ENCODE data around the gene MSLN. TPM values are rescaled to one million over a fixed set of nuclear protein-coding genes. Genes with fewer than 3 reads are reported as not detected.

MSLN gene
- total RNA-seq, 1 experiment from 2014 or later = not detected

DNA sequence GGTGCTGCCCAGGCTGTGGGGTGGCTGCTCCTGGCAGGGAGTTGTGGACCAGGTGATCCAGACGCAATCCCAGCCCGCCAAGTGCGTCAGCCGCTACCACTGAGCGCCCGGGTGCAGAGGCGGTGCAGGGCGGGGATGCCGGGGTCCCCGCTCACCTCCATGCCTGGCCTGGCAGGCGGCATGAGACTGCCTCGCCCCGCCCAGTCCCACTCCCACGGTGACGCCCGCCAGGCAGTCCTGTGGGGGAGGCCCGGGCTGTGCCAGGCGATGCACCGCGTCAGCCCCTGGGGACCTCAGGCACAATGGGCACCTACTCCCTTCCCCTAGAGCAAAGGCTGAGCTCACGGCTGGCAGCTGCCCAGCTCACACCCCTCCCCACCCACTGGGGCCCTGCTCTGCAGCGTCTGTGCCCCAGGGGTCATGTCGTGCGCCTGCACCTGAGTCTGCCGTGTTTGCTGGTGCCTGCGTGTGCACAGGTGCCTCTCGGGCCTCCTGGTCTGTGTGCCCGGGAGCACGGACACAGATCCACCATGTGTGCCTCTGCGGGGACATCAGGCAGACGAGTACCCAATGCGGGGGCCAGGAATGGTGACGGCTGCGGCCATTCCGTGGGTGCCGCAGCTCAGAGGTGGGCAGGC, 22.4 kb downstream of the MSLN start:
- Histone ChIP-seq H3K4me3 (ENCODE audit: low read depth, low read length, poor library complexity, severe bottlenecking) (no peak overlapping the region), H3K27me3 (replicated peaks; ENCODE audit: insufficient read depth, low read depth, low read length, poor library complexity) (peaks cover 10% of the 10 kb centered on the region), H3K9me3 (ENCODE audit: low read depth, low read length, poor library complexity, severe bottlenecking) (no peaks in the 10 kb centered on the region), H3K36me3 (ENCODE audit: insufficient read depth, low read length, poor library complexity, severe bottlenecking) (peaks cover 5% of the 10 kb centered on the region), H3K27ac (ENCODE audit: low read depth, low read length, poor library complexity, severe bottlenecking) (no peak overlapping the region), H3K4me1 (ENCODE audit: insufficient read depth, low read length, poor library complexity, severe bottlenecking) (no peaks in the 10 kb centered on the region)
- DNase-seq (ENCODE audit: low spot score) = peak; percentile 39
- POLR2A ChIA-PET (ENCODE audit: low non-redundant PET) = interaction anchor here (0.5 kb wide), 1 partner anchor 26 kb away, joined by 4 read pairs; no protein-coding TSS in a partner anchor
- no TSS peak for BruUV-seq (replicated peaks)
- CTCF ChIA-PET = no interaction called here
- TF ChIP-seq EZH2 (IDR thresholded peaks at IDR 0.05; ENCODE audit: borderline replicate concordance, low read depth, low read length, poor library complexity, severe bottlenecking) = no peak
- TF ChIP-seq, protein P1, sequence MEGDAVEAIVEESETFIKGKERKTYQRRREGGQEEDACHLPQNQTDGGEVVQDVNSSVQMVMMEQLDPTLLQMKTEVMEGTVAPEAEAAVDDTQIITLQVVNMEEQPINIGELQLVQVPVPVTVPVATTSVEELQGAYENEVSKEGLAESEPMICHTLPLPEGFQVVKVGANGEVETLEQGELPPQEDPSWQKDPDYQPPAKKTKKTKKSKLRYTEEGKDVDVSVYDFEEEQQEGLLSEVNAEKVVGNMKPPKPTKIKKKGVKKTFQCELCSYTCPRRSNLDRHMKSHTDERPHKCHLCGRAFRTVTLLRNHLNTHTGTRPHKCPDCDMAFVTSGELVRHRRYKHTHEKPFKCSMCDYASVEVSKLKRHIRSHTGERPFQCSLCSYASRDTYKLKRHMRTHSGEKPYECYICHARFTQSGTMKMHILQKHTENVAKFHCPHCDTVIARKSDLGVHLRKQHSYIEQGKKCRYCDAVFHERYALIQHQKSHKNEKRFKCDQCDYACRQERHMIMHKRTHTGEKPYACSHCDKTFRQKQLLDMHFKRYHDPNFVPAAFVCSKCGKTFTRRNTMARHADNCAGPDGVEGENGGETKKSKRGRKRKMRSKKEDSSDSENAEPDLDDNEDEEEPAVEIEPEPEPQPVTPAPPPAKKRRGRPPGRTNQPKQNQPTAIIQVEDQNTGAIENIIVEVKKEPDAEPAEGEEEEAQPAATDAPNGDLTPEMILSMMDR (conservative IDR thresholded peaks at IDR 0.05; ENCODE audit: low read depth, low read length) = no peak
- intact Hi-C loops (cut with micrococcal nuclease; ENCODE audit: unreplicated experiment) = no loop called here

DNA sequence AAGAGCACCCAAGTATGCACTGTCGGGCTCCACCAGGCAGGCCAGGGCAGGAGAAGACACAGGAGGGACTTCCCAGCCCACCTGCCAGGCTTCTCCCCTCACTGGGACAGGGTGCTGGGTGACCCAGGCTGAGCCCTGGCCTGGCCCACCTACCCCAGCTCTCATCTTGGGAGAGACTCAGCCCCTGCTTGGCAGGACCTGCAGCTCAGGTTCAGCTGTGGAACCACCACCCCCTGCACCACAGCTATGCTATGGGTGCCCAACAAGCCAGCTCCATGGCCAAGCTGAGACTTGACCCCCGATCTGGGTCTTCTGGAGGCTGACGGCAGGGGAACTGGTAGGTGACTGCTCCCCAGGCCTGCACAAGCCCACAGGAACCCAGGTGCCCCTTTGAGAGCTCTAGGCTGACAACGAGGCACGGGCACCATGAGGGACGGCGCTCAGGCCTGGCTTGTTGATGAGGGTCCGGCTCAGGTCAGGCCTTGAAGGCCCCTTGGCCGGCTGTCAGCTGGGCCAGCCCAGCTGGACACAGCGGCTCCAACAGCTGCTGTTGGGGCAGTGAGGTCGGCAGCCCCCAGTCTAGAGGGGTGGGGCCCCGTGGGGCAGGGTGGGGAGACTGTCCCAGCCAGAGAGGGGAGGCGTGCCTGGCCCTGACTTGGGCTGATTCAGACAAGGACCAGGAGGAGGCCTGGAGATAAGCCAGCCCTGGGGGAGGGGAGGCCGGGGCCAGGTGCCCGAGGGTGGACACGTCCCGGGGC, 23.0 kb downstream of the MSLN start:
- Histone ChIP-seq H3K9me3 (ENCODE audit: low read depth, low read length, poor library complexity, severe bottlenecking) (no peaks in the 10 kb centered on the region), H3K4me1 (ENCODE audit: insufficient read depth, low read length, poor library complexity, severe bottlenecking) (no peaks in the 10 kb centered on the region), H3K4me3 (ENCODE audit: low read depth, low read length, poor library complexity, severe bottlenecking) (no peak overlapping the region), H3K27me3 (replicated peaks; ENCODE audit: insufficient read depth, low read depth, low read length, poor library complexity) (peaks cover 10% of the 10 kb centered on the region), H3K27ac (ENCODE audit: low read depth, low read length, poor library complexity, severe bottlenecking) (no peak overlapping the region), H3K36me3 (ENCODE audit: insufficient read depth, low read length, poor library complexity, severe bottlenecking) (peaks cover 5% of the 10 kb centered on the region)
- POLR2A ChIA-PET (ENCODE audit: low non-redundant PET) = interaction anchor here (0.5 to 0.8 kb wide), 2 partner anchors 26 to 463 kb away, joined by 3 to 4 read pairs; no protein-coding TSS in a partner anchor
- TF ChIP-seq, protein P1 (conservative IDR thresholded peaks at IDR 0.05; ENCODE audit: low read depth, low read length) = no peak
- TF ChIP-seq EZH2 (IDR thresholded peaks at IDR 0.05; ENCODE audit: borderline replicate concordance, low read depth, low read length, poor library complexity, severe bottlenecking) = no peak
- BruUV-seq (replicated peaks) = no TSS peak
- intact Hi-C loops (cut with micrococcal nuclease; ENCODE audit: unreplicated experiment) = no loop called here
- DNase-seq (ENCODE audit: low spot score) = no peak
- CTCF ChIA-PET = no interaction called here

DNA sequence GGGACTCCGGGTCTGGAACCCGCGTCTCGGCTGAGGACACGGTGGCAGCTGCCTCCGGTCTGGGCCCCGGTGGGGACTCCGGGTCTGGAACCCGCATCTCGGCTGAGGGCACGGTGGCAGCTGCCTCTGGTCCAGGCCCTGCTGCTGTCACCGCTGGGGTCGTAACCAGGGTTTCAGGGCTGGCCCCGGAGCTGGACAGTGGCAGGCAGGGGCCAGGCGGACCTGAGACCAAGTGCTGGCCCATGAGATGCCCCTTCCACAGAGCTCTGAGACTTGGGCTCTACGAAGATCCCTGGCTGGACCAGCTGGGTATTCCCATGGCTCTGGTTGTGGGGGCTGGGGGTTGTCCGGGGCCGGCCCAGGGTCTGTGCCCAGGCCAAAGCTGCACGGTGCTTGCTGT, 23.9 kb downstream of the MSLN start:
- no peak for DNase-seq (ENCODE audit: low spot score)
- Histone ChIP-seq H3K9me3 (ENCODE audit: low read depth, low read length, poor library complexity, severe bottlenecking) (no peaks in the 10 kb centered on the region), H3K27me3 (replicated peaks; ENCODE audit: insufficient read depth, low read depth, low read length, poor library complexity) (peaks cover 10% of the 10 kb centered on the region), H3K36me3 (ENCODE audit: insufficient read depth, low read length, poor library complexity, severe bottlenecking) (peaks cover 5% of the 10 kb centered on the region), H3K4me3 (ENCODE audit: low read depth, low read length, poor library complexity, severe bottlenecking) (no peak overlapping the region), H3K27ac (ENCODE audit: low read depth, low read length, poor library complexity, severe bottlenecking) (no peak overlapping the region), H3K4me1 (ENCODE audit: insufficient read depth, low read length, poor library complexity, severe bottlenecking) (peaks cover 4% of the 10 kb centered on the region)
- ChIA-PET CTCF (no interaction called here), POLR2A (ENCODE audit: low non-redundant PET) (no interaction called here)
- intact Hi-C loops (cut with micrococcal nuclease; ENCODE audit: unreplicated experiment) = no loop called here
- no TSS peak for BruUV-seq (replicated peaks)
- TF ChIP-seq EZH2 (IDR thresholded peaks at IDR 0.05; ENCODE audit: borderline replicate concordance, low read depth, low read length, poor library complexity, severe bottlenecking) = no peak
- TF ChIP-seq, protein P1 (conservative IDR thresholded peaks at IDR 0.05; ENCODE audit: low read depth, low read length) = no peak

Data from A673 (cell line).